GM21381 (cell line): Measurements from ENCODE around the gene RGL4.

Source experiments
- ATAC-seq: cut with Tn5 transposase; IDR thresholded peaks from one replicate; pipeline ENCODE4 v1.9.1; 2021; ENCODE audit warnings: mild to moderate bottlenecking, moderate library complexity; ENCODE audit not compliant: unreplicated experiment

RGL4 gene

DNA sequence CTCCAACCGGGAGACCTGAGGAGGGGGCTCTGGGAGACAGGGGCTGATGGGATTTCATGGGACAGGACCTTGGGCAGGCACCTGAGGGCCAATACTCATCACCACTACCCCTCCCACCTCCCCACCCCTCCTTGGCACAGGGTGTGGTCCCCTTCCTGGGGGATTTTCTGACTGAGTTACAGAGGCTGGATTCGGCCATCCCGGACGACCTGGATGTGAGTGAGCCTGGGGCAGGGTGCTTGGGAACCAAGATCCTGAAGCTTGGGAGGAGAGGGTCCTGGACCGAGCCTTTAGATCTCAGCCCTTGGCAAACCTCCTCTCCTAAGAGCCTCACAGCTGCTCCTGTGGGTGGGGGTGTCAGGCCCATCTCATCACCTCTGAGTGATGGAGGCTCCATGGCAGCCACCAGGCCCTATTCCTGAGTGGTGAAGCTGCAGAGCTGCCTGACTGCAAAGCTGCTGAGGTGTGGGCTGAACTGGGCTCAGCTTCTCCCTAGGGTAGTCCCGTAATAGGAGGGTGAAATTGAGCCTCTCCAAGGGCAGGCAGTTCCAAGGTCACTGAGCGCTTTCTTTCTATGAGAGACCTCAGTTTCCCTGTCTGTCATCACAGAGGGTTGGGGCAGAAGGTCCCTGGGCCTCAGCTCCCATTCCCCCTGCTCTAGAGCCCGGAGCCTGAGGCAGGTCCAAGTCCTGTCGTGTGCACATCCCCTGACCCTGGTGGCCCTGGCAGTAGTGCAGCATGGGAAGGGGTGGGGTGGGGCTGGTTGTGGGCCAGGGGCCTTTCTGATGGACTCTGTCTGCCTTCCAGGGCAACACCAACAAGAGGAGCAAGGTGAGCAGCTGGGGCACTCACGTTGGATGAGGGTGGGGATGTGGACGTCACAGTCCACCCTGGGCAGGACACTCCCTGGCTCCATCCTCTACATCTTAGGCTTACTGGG is 6.5 kb downstream of the RGL4 start:
- no peak for ATAC-seq

DNA sequence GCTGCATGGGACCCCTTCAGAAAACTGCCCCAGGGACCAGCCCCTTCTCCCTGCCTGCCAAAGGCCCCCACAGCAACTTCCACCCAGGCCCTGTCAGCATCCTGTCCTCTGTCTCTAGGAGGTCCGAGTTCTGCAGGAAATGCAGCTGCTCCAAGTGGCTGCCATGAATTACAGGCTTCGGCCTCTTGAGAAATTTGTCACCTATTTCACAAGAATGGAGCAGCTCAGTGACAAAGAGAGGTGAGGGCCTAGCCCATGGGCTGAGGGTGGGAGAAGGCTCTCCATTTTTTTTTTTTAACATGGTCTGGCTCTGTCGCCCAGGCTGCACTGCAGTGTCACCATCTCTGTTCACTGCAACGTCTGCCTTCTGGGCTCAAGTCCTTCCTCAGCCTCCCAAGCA is 7.3 kb downstream of the RGL4 start:
- no peak for ATAC-seq

DNA sequence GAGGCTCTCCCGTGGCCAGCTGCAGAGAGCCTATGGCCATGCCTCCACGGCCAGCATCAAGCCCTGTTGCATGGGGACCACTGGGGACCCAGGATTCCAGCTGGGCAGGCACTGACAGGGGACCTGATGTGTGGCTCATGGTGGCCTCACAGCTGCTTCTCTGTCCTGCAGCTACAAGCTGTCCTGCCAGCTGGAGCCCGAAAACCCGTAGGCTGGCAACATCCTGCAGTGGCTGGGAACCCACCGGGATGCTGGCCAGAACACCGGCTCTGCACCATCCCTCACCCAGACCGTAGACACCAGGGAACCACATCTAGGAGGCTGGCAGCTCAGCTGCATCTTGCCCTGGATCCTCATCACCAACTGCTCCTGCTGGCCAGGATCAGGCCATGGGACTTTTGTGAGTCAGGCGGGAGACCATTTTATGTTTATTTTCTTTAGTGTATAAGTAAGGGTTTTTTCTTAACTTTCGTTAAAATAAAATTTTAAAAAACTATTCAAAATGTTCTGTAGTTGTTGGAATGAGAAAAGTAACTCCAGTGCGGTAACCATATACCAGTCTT is 7.9 kb downstream of the RGL4 start:
- no peak for ATAC-seq

DNA sequence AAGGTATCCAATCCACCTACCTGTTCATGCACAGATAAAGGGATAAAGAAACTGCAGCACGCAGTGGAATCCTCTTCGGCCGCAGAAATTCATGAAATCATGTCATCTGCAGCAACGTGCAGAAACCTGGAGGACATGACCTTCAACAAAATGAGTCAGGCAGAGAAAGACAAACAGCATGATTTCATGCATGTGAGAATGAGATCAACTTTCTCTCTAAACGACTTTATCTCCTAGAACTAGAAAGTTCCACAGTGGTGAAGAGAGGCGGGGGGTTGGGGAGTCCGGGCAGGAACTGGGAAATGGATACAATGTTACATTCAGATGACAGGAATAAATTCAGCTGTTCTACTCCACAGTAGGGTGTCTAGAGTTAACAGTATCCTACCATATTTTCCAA is 9.9 kb downstream of the RGL4 start:
- ATAC-seq = no peak

DNA sequence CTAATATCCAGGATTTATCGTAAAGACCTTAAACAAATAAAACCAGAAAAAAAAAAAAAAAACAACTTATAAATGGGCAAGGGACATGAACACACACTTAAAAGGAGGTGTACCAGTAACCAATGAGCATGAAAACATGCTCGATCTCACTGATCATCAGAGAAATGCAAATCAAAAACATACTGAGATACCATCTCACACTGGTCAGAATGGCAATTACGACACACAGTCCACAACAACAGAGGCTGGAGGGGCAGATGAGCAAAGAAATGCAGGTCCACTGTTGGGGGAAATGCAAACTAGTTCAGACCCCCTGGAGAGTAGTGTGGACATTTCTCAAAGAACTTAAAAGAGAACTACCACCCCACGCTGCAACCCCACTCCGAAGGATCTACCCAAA is 13.2 kb downstream of the RGL4 start:
- ATAC-seq = no peak

DNA sequence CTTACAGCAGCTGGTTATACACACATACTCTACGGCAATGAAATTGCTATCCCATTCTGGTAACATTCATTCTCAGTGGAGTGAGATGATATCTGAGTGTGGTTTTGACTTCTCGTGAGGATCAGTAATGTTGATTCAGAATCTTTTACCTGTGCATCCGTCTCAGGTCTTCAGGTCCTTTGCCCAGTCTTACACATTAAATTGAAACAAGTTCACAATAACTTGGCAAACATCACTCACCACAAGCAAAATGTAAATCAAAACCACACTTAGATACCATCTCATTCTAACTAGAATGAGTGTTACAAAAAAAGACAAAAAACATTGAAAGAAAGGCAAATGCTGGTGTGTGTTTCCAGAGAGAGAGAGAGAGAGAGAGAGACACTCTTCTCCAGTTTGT is 14.0 kb downstream of the RGL4 start:
- no peak for ATAC-seq

DNA sequence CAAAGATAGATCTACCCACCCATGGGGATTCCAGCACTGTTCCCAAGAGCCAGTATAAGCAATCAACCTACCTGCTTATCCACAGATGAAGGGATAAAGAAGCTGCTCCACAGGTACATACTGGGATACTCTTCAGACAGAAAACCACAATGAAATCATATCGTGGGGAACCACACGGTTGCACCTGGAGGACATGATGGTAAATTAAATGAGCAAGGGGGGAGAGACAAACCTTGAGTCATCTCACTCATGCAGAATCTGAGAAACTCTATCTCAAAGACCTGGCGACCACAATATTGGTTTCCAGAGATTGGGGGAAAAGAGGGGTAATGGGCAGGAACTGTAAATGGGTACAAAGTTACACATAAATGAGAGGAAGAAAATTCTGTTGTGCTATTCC is 14.5 kb downstream of the RGL4 start:
- no peak for ATAC-seq

DNA sequence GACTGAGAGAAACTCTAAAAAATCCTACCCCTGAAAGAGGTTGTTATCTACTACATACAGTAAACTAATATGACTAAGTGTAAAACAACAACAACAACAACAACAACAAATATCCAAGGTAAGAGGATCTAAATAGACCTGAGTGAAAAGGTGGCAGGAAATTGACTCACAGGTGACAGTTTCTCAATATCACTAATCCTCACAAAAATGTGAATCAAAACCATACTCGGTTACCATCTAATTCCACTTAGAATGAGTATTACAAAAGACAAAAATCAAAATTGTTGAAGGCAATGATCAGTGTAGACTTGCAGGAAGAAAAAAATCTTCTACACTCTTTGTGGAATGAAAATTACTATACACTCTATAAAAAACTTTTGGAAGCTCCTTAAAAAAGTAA is 17.5 kb downstream of the RGL4 start:
- no peak for ATAC-seq

DNA sequence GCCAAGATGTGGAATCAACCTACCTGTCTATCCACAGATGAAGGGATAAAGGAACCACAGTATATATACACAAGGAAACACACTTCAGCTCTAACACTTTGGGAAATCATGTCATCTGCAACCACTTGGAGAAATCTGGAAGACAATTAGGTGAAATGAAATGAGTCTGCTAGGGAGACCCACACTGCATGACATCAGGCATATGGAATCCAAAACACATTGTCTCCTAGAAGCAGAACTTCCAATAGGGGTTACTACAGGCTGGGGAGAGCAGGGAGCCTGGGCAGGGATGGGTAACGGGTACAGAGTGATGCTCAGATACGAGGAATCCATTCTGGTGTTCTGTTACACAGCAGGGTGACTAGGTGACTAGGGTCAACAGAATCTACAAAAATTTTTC is 18.3 kb downstream of the RGL4 start:
- no peak for ATAC-seq

DNA sequence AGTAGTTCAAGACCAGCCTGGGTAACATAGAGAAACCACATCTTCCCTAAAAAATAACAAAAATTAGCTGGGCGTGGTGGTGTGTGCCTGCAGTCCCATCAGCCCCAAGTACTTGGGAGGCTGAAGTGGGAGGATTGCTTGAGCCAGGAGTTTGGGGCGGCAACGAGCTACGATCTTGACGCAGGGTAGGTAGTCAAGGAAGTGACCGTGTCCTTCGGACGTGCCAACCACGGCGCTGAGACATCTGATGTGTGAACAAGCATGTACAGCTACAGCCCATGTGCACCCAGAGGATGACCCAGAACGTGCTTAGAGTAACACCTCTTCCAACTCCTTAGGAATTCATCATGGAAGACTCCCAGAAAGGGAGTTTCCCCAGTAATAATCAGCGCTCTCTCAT is 21.4 kb downstream of the RGL4 start:
- no peak for ATAC-seq

DNA sequence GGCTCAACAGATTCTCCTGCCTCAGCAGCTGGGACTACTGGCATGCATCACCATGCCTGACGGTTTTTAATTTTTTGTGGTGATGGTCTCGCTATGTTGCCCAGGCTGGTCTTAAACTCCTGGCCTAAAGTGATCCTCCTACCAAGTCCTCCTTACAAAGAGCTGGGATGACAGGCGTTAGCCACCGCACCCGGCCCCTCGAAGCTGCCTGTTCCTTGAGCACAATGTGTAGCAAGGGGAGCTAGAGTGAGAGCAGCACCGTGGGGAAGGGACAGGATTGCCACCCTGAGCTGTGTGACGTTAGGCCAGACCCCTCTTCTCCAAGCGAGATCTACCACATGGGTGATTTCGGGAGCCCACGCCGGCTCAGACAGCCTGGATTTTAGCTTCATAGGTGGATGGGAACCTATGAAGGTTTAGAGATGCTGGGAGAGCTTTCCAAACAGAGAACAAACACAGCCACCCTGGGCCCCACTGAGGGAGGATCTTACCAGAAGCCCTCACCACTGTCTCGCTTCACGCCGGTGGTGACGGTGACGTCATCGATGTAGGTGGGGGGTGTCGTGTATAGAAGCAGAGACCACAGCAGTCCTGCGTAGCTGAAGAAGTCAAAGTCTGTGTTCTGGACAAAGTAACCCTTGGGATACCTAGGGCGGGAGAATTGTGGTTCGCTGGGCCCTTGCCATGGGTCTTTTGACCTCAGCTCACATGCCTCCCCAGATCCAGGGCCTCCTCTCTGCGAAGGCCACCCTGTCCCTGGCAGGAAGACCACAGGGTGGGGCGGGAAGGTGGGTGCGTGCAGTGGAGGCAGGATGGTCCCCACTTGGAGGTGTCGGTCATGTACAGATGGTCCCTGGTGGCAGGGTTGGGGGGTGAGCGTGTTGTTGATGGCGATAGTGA is 23.1 kb downstream of the RGL4 start:
- ATAC-seq = no peak

DNA sequence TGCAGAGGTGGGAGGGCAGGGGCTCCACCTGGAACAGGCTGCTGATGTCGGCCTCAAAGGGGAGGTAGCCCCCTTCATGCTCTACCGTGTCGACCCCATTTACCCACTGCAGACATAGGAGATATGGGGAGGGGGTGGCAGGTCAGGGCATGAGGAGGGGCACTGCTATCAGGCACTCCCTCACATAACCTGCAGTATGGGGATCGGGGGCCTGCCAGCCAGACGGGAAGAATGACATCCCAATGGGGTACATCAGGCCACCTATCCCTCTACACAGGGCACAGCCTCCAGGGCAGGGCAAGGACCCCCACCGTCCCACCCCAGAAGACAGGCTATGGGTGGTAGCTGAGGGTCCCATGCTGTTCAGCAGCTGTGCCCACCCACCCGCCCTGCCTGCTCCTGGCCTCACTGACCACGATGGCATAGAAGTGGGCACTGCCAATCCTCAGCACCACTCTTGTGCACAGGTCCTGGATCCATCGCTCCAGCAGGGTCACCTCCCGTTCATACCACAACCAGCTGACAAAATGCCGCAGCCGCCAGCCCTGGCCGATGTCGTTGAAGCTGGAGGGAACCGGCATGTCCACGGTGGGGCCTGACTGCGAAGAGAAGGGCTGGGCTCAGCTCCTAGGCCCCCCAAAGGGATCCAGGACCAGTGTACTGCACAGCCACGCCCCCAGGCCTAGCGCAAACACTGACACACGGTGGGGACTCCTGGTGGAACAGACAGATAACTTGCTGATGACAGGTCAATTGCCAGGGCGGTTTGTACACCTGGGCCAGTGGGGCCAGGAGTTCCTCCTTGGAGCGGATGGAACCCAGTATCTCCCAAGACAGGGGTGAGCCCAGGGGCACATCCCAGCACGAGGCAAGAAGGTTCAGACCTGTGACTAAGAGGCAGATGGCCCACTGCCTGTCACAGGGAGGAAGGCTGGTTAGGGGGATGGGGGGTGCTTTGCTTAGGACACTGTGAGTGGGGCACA is 24.1 kb downstream of the RGL4 start:
- no peak for ATAC-seq

DNA sequence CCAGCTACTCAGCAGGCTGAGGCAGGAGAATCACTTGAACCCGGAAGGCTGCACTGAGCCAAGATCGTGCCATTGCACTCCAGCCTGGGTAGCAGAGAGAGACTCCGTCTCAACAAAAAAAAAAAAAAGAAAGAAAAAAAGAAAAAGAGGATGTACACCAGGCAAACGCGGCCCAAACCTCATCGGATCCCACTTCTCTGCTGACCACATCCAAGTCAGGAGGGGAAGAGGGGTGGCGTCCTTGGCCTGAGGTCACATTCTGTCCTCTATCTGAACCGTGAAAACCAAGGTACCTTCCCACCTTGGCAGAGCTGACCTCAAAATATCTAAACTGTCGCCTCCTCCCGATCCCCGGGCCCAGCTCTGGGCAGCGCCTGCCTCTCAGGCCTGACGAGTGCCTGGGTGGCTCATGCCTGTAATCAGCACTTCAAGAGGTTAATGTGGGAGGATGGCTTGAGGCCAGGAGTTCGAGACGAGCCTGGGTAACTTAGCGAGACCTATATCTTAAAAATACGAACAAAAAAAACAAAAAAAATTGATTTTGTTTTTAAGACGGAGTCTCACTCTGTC is 25.1 kb downstream of the RGL4 start:
- ATAC-seq = no peak

DNA sequence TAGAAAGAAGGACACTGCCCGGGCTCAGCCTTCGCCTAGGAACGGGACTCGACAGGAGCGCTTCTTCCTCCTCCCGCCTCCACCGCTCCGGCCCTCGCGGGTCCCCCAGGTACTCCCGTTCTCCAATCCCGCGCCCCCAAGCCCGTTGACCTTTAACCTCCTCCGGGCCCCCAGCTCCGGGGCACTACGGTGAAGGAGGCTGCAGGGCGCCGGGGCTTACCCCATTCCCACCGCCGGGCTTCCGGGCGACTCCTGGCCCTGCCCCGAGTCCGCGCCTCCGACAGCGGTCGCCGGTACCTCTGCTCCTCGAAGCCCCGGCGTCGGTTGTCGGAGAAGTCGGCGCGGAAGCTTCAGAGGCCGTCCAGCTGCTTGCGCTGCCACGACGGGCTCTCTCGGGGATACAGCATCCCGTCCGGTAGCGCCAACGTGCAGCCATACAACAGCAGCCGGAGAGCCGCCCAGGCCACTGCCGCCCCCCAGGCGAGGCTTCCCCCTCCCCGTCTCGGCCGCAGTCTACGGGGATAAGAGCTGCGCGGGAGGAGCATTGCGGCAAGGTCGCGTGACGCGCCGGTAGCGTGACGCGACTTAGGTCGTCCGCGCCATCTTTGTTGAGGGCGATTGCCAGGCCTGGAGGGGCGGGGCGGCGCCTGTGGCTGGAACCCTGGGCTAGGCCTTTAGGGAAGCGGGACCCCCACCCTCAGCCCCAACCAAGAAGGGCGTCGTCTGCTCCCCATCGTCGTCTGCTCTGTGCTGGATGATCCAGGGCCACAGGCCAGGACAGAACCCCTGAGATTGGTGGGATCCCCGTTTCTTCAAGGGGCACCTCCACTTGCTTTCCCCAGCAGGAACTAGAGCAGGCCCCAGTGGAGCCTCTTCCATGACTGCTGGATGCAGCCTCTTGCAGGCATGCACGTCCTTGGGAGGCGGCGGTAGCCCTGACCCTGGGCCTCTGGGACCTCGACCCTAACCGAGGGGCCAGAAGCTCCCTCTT is 26.3 kb downstream of the RGL4 start:
- ATAC-seq = peak; percentile 87

DNA sequence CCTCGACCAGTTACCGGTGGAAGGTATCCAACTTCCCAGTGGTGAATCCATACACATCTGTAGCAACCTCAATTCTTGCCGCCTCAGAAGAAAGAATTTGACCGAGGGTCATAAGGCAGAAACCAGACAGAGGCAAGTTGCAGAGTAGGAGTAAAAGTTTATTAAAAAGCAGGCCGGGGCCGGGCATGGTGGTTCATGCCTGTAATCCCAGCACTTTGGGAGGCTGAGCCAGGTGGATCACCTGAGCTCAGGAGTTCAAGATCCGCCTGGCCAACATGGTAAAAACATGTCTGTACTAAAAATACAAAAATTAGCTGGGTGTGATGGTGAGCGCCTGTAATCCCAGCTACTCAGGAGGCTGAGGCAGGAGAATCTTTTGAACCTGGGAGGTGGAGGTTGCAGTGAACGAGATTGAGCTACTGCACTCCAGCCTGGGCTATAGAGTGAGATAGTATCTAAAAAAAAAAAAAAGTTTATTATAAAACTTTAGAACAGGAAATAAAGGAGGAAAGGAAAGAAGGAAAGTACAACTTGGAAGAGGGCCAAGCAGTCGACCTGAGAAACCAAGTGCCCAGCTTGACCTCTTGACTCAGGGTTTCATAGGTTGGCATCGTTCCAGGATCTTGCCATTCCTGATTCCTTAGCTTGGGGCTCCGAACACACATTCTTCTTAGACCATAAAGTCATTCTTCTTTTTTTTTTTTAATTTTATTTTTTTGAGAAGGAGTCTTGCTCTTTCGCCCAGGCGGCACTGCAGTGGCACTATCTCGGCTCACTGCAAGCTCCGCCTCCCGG is 27.8 kb downstream of the RGL4 start:
- no peak for ATAC-seq

DNA sequence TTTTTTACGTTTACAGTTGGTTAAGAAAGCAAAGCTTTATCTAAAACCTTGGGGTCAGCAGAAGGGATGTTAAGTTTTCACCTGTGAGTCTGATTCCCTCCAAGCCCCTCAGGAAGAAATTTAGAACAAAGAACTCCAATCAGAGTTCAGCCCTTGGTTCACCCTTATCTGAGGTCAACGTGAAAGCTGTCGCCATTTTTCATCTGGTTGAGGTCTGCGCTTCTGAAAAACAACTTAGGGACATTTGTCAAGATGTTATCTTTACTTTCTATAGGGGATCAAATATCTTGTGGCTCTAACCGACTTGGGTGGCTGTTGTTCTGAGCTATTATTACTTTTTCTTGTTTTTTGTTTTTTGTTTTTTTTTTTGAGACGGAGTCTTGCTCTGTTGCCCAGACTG is 30.0 kb downstream of the RGL4 start:
- ATAC-seq = no peak

DNA sequence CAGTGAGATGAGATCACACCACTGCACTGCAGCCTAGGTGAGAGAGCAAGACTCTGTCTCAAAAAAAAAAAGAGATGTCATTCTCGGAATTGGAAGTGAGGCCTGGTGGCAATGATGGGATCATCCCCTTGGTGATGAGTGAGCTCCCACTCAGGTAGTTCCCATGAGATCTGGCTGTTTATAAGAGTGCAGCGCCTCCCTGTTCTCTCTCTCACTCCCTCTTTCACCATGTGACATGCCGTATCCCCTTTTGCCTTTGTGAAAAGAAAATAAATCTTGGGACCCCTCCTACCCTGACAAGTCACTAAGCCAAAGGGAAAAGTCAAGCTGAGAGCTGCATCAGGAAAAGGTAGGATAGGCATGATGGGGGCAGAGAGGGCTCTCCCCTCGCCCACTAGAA is 31.3 kb downstream of the RGL4 start:
- no peak for ATAC-seq

DNA sequence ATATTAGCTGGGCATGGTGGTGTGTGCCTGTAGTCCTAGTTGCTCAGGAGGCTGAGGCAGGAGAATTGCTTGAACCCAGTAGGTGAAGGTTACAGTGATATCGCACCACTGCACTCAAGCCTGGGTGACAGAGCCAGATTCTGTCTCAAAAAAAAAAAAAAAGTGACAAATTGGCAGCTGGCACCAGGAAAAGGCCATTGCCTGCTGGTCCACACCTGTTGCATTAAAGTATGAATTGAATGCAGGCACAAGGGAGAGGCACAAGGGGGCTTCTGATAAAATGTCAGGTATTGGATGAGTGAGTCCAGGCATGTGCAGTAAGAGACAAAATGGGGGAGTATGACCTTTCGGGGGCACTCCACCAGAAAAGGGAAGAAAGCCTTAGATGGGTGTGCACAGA is 31.9 kb downstream of the RGL4 start:
- ATAC-seq = no peak
